Brain microvascular endothelial cell (primary cell): ENCODE results near the gene NBAS.
"Not testable (repeated sequence)": the region's sequence is repeated elsewhere in the genome, so short reads cannot be mapped to it uniquely, and the experiment has no call there.

Experiments used
- DNase-seq: peaks from one replicate; pipeline ENCODE4 v3.0.0-alpha.2; 2020
- H3K27ac ChIP-seq: fragments of 250-450 bp; sonication (Bioruptor Pico); 2 replicates; pipeline ENCODE4 v1.5.1; 2020; ENCODE audit warnings: mild to moderate bottlenecking, moderate library complexity
- H3K27me3 ChIP-seq: fragments of 250-450 bp; sonication (Bioruptor Pico); replicated peaks from 2 replicates; pipeline ENCODE4 v1.5.1; 2020; ENCODE audit warnings: mild to moderate bottlenecking
- H3K36me3 ChIP-seq: fragments of 250-450 bp; sonication (Bioruptor Pico); replicated peaks from 2 replicates; pipeline ENCODE4 v1.5.1; 2020; ENCODE audit warnings: mild to moderate bottlenecking
- H3K4me3 ChIP-seq: 2 replicates; pipeline ENCODE4 v1.5.1; 2011; ENCODE audit warnings: low read depth, mild to moderate bottlenecking, control low read depth, low read length, moderate library complexity
- CTCF ChIP-seq: IDR thresholded peaks from 2 replicates; pipeline ENCODE4 v1.5.1; 2011; ENCODE audit warnings: low read depth, mild to moderate bottlenecking, moderate library complexity, low read length, control low read depth, inconsistent platforms; ENCODE audit errors: missing control alignments
- in situ Hi-C: cut with HindIII; loops from 2 replicates; pipeline ENCODE4 v1.10.0; 2017; ENCODE audit warnings: low sequenced_read_pairs, low pct_ligation_motif_present

Gene NBAS

GRCh38 chr2:15262792-15263191, 298.3 kb downstream of the NBAS start:
- no peak for TF ChIP-seq CTCF
- DNase-seq = no peak
- no peaks in the 10 kb centered on the region for H3K27me3 ChIP-seq
- in situ Hi-C loops = no loop called here
- no peak overlapping the region for H3K4me3 ChIP-seq
- no peak overlapping the region for H3K27ac ChIP-seq
- H3K36me3 ChIP-seq = no peaks in the 10 kb centered on the region

- in situ Hi-C loops = no loop called here
- Histone ChIP-seq H3K36me3 (no peaks in the 10 kb centered on the region), H3K4me3 (no peak overlapping the region), H3K27me3 (no peaks in the 10 kb centered on the region), H3K27ac (no peak overlapping the region)
- DNase-seq = no peak
- TF ChIP-seq CTCF = no peak
Measured at GRCh38 chr2:15260835-15261234, 300.3 kb downstream of the NBAS start.

GRCh38 chr2:15260196-15260595, 300.9 kb downstream of the NBAS start:
- no peaks in the 10 kb centered on the region for H3K36me3 ChIP-seq
- no peak overlapping the region for H3K27ac ChIP-seq
- in situ Hi-C loops = no loop called here
- DNase-seq = no peak
- TF ChIP-seq CTCF = no peak
- H3K27me3 ChIP-seq = no peaks in the 10 kb centered on the region
- H3K4me3 ChIP-seq = no peak overlapping the region

- Histone ChIP-seq H3K36me3 (no peaks in the 10 kb centered on the region), H3K27ac (no peak overlapping the region), H3K4me3 (no peak overlapping the region), H3K27me3 (no peaks in the 10 kb centered on the region)
- in situ Hi-C loops = no loop called here
- no peak for DNase-seq
- TF ChIP-seq CTCF = no peak
Measured at GRCh38 chr2:15259356-15259756, 301.8 kb downstream of the NBAS start.

- in situ Hi-C loops = not testable (repeated sequence)
Measured at GRCh38 chr2:15258385-15258784, 302.7 kb downstream of the NBAS start.

GRCh38 chr2:15253835-15254286, 307.3 kb downstream of the NBAS start:
- no peak for DNase-seq
- Histone ChIP-seq H3K36me3 (no peaks in the 10 kb centered on the region), H3K4me3 (no peak overlapping the region), H3K27ac (no peak overlapping the region), H3K27me3 (no peaks in the 10 kb centered on the region)
- no peak for TF ChIP-seq CTCF
- in situ Hi-C loops = no loop called here

More at GRCh38 chr2:15258385-15258784, 302.7 kb downstream of the NBAS start:
- H3K27me3 ChIP-seq, DNase-seq, H3K27ac ChIP-seq, H3K4me3 ChIP-seq, H3K36me3 ChIP-seq: not testable (repeated sequence)
